Subcutaneous abdominal adipose tissue (tissue), 5 donors: ENCODE measurements around the gene GDF7.

Experiments used
- H3K27ac ChIP-seq: one replicate; pipeline ENCODE4 v1.7.0; 2013; ENCODE audit warnings: low read depth, mild to moderate bottlenecking, inconsistent platforms, low read length, moderate library complexity
- H3K27me3 ChIP-seq, 5 donors: one replicate each; pipeline ENCODE4 v1.7.0; 2013; ENCODE audit warnings: low read length in 5 of 5, inconsistent platforms in 1 of 5; ENCODE audit not compliant: control insufficient read depth in 5 of 5, insufficient read depth in 4 of 5
- H3K36me3 ChIP-seq, 5 donors: one replicate each; pipeline ENCODE4 v1.7.0; 2013; ENCODE audit warnings: low read length in 5 of 5; ENCODE audit not compliant: control insufficient read depth in 5 of 5, insufficient read depth in 5 of 5
- H3K4me1 ChIP-seq, 5 donors: one replicate each; pipeline ENCODE4 v1.7.0; 2013; ENCODE audit warnings: low read length in 5 of 5, mild to moderate bottlenecking in 3 of 5, moderate library complexity in 1 of 5; ENCODE audit not compliant: control insufficient read depth in 5 of 5, insufficient read depth in 5 of 5
- H3K4me3 ChIP-seq, 5 donors: one replicate each; pipeline ENCODE4 v1.7.0; 2013; ENCODE audit warnings: low read length in 5 of 5, low read depth in 1 of 5
- H3K9ac ChIP-seq, 5 donors: one replicate each; pipeline ENCODE4 v1.7.0; 2013; ENCODE audit warnings: low read length in 5 of 5, mild to moderate bottlenecking in 4 of 5, moderate library complexity in 3 of 5
- H3K9me3 ChIP-seq, 5 donors: one replicate each; pipeline ENCODE4 v1.7.0; 2013; ENCODE audit warnings: low read length in 5 of 5; ENCODE audit not compliant: control insufficient read depth in 5 of 5
- donor health status: healthy.
- donor health status: healthy.
- donor health status: healthy.
- donor health status: healthy.
- donor health status: healthy.

GDF7 gene

GRCh38 chr2:20660506-20661420 lies 6.2 kb upstream of the GDF7 start:
- Histone ChIP-seq H3K27ac (no peak overlapping the region), H3K9ac (no peak overlapping the region), H3K9me3 (no peaks in the 10 kb centered on the region), H3K27me3 (peaks cover 32 to 51% (median 46%) of the 10 kb centered on the region in 5 donors), H3K36me3 (no peaks in the 10 kb centered on the region), H3K4me3 (no peak overlapping the region), H3K4me1 (peaks cover 0 to 10% (median 6%) of the 10 kb centered on the region in 5 donors)

GRCh38 chr2:20661421-20662307 lies 5.3 kb upstream of the GDF7 start:
- Histone ChIP-seq H3K4me3 (no peak overlapping the region), H3K27me3 (peaks cover 36 to 58% (median 54%) of the 10 kb centered on the region in 5 donors), H3K4me1 (peaks cover 0 to 19% (median 16%) of the 10 kb centered on the region in 5 donors), H3K27ac (no peak overlapping the region), H3K9me3 (no peaks in the 10 kb centered on the region), H3K36me3 (no peaks in the 10 kb centered on the region), H3K9ac (no peak overlapping the region)

- Histone ChIP-seq H3K36me3 (no peaks in the 10 kb centered on the region), H3K4me3 (no peak overlapping the region), H3K9me3 (no peaks in the 10 kb centered on the region), H3K27me3 (peaks cover 36 to 58% (median 54%) of the 10 kb centered on the region in 5 donors), H3K4me1 (peaks cover 0 to 23% (median 19%) of the 10 kb centered on the region in 5 donors), H3K27ac (no peak overlapping the region), H3K9ac (no peak overlapping the region)
Measured at GRCh38 chr2:20662308-20662937, 4.5 kb upstream of the GDF7 start.

- Histone ChIP-seq H3K27ac (no peak overlapping the region), H3K36me3 (no peaks in the 10 kb centered on the region), H3K9me3 (no peaks in the 10 kb centered on the region), H3K9ac (no peak overlapping the region), H3K27me3 (peaks cover 43 to 67% (median 60%) of the 10 kb centered on the region in 5 donors), H3K4me3 (no peak overlapping the region), H3K4me1 (peaks cover 0 to 27% (median 22%) of the 10 kb centered on the region in 5 donors)
Measured at GRCh38 chr2:20663196-20664070, 3.5 kb upstream of the GDF7 start.

- H3K27ac ChIP-seq = no peak overlapping the region
- H3K9me3 ChIP-seq = no peaks in the 10 kb centered on the region
- H3K27me3 ChIP-seq = peaks cover 43 to 72% (median 66%) of the 10 kb centered on the region in 5 donors
- no peaks in the 10 kb centered on the region for H3K36me3 ChIP-seq
- H3K4me1 ChIP-seq = peaks cover 0 to 27% (median 22%) of the 10 kb centered on the region in 5 donors
- no peak overlapping the region for H3K9ac ChIP-seq
- no peak overlapping the region for H3K4me3 ChIP-seq
Measured at GRCh38 chr2:20664071-20664390, 2.9 kb upstream of the GDF7 start.

- Histone ChIP-seq H3K4me1 (peaks cover 0 to 30% (median 24%) of the 10 kb centered on the region in 5 donors), H3K36me3 (no peaks in the 10 kb centered on the region), H3K27ac (no peak overlapping the region), H3K27me3 (peaks cover 45 to 76% (median 72%) of the 10 kb centered on the region in 5 donors), H3K4me3 (no peak overlapping the region), H3K9me3 (no peaks in the 10 kb centered on the region), H3K9ac (no peak overlapping the region)
Measured at GRCh38 chr2:20664431-20665242, 2.3 kb upstream of the GDF7 start.

GRCh38 chr2:20665243-20666004 lies 1.5 kb upstream of the GDF7 start:
- peaks cover 0 to 35% (median 27%) of the 10 kb centered on the region in 5 donors for H3K4me1 ChIP-seq
- peaks cover 49 to 81% (median 78%) of the 10 kb centered on the region in 5 donors for H3K27me3 ChIP-seq
- no peaks in the 10 kb centered on the region for H3K36me3 ChIP-seq
- H3K9ac ChIP-seq = no peak overlapping the region
- no peaks in the 10 kb centered on the region for H3K9me3 ChIP-seq
- H3K4me3 ChIP-seq = peak overlapping the region in 3 of 5 donors; percentile 17 to 64 (median 53)
- H3K27ac ChIP-seq = no peak overlapping the region

GRCh38 chr2:20666005-20666303 lies 990 bp upstream of the GDF7 start:
- H3K27me3 ChIP-seq = peaks cover 49 to 84% (median 81%) of the 10 kb centered on the region in 5 donors
- no peaks in the 10 kb centered on the region for H3K36me3 ChIP-seq
- no peak overlapping the region for H3K9ac ChIP-seq
- peak overlapping the region in 4 of 5 donors; percentile 39 to 64 (median 54) for H3K4me3 ChIP-seq
- no peaks in the 10 kb centered on the region for H3K9me3 ChIP-seq
- no peak overlapping the region for H3K27ac ChIP-seq
- H3K4me1 ChIP-seq = peaks cover 0 to 40% (median 30%) of the 10 kb centered on the region in 5 donors
